ENCODE data around the gene ATP1A2. TPM values are rescaled to one million over a fixed set of nuclear protein-coding genes. Genes with fewer than 3 reads are reported as not detected.

The ATP1A2 gene
- total RNA-seq (2022; extraction: Qiagen RNA extraction; ENCODE audit: low read depth): 0.01 to 0.05 TPM (median 0.03 TPM) in 3 of 5 replicates, not detected in the others

DNA sequence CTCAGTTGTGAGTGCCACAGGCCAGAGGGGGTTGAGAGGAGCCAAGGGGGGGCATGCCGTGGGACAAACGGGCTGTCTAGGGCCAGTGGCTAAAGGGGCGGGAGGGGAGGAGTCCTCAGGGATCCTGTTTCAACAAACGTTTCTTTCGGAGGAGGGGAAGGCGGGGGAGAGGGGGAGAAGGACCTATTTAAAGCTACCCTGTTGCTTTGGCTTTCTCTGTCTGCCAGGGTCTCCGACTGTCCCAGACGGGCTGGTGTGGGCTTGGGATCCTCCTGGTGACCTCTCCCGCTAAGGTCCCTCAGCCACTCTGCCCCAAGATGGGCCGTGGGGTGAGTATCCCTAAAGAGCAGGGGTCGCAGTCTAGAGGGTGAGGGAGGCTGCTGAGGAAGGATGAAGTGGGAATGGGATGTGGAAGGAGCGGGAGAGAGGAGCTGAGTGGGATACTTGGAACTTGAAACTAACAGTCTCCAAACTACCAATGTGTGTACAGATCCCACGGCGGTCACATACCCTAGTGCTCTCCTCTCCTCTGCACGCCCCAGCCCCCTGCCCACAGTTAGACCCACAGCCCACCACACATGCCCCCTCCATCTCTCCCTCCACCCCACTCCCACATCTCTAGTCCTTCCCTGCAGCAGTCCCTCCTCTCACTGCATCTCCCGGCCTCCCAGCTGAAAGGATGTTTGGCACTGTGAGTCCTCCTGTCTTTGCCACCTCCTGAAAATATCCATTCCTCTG is at the start of gene ATP1A2:
Gene ATP1A2 (plus strand): TSS at position 215 of the 738 bp plus-strand sequence. CDS start 103 bp downstream, at position 318.

DNA sequence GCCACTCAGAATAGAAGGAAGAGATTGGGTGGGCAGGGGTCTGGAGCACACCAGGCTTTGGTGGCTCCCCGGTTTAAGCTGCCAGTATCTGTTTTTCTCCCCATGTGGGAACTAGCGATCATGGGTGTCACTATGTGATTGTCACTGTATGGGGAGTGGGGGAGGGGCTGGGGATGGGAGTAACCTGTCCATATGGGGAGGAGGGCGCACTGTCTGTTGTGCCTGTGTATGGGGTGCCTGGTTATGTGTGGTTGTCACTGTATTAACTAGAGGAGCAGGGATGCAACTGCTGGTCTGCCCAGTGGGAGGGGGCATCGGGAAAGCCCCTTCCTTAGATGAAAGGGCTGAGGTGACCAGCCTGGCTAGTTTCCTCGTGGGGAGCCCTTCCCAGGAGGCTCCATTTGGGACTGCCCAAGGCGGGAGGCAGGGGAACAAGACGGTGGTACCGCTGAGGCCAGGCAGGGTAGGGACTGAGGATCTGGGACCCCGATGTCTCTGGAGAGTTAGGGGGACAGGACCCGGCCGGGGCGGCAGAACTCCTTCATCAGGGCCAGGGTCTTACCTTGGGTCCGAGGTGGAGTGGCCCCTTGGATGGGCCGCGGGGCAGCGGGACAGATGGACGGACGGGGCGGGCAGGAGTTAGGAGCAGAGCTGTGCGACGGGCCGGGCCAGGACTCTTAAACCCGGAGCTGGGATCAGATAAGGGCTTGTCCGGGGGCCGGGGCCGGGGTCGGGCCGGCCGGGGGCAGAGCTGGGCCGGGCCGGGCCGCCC is 45.9 kb upstream of the ATP1A2 start, which contains the start of gene KCNJ10:
Gene KCNJ10 (minus strand): TSS at position 701 of the 772 bp plus-strand sequence. CDS start 27,628 bp downstream, outside the sequence.

DNA sequence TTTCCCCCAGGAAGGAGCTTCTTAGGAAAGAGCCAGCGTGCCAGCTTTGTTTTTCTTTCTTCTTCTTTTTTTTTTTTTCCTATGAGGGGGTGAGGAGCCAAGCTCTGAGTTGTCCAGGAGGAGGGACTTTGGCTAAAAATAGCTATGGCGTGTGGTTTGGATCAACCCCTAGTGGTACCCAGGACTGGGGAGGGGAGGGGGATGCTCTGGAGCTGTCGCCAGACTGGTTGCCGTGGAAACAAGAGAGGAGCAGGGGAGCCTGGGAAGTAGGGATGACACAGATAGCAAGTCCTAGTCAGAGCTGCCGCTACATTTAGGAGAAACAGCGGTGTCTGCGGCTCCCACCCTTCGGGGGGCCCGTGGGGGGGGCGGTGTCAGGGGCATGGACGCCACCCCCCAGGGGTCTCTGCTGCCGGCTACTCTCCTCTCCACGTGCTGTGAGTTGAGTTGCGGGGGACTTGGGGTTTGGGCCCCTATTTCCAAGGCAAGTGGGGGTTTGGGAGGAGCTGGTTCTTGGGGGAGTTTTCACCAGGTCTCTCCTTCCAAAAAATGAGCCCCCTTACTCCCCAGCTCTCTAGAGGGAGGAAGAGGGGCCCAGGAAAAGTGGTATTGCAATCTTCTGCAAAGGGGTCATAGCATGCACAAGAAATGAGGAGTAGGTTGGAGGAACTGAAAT is 34.2 kb upstream of the ATP1A2 start, which contains the start of gene KCNJ9:
Gene KCNJ9 (plus strand): TSS at position 278 of the 676 bp plus-strand sequence. CDS start 2,493 bp downstream, outside the sequence.

GRCh38 chr1:160097911-160098851 is 17.4 kb upstream of the ATP1A2 start, which contains the start of gene IGSF8:
Gene IGSF8, minus strand, starts transcription at chr1:160098619. Its CDS starts 147 bp downstream, at chr1:160098472.

DNA sequence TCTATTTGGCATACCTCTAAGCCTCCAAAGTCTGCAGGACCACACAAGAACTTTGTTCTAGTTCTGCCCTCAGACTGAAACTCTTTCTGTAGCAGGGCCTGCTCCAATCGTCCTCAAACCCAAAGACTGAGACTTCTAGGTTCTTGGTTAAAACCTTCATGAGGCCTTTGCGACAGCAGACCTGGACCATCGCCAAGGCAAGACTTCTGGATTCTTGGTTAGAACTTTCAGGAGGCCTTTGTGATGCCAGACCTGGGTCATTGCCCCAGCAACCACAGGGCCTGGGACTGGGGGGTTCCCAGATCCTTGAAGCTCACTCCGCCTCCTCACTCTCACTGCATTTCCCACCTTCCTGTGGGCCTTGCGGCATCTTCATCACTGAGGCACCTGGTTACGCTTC is 35.7 kb downstream of the ATP1A2 start, which contains the start of gene ATP1A4:
Gene ATP1A4 (plus strand): TSS at position 301 of the 400 bp plus-strand sequence. CDS start 438 bp downstream, outside the sequence.

DNA sequence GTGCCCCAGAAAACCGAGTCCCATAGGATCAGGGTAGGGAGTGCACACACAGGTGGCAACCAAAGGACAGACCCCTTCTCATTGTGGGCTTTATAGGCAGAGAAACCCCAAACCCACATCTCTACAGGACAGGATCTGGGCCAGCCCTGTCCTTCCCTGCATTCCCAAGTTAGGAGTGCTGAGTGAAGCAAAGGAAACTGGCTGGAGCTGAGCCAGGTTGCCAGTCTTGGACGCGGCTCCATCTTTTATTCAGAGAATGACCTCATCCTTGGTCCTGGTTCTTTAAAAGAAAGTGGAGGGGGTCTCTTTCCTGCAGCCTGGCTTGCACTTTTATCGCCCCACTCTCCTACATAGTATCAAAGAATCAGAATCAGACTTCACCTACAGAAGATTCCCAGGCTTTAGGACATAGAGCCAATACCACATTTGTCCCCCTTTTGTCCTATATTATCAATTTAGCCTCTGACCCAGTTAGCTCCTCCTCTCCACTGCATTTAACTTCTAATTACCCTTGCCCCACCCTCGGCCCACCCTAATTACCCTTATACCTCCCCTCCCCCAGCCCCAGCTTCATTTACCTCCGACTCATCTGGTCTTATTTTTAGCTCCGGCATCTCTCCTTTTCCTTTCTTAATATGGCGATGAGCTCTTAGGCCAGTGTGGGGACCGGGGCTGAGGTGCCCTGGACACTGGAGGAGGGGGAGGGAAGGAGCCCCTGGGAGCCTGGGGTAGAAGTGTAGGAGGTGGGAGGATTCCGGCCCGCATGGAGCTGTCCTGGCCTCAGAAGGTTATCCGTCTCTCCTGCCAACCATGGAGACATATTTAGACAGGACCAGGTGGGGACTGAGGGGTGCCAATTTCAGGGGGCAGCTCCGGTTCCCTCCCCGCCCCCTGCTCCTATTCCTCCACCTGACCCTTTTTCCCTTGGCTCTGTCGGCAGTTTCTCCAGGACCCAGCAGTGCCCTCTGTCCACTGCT is 74.4 kb downstream of the ATP1A2 start, which contains the start of gene CASQ1:
Gene CASQ1 (plus strand): TSS at position 927 of the 977 bp plus-strand sequence. CDS start 177 bp downstream, outside the sequence.

Other genes with a start within 250 kb of the ATP1A2 start
- 0.51 to 0.99 TPM (median 0.64 TPM) in 5 replicates for gene CFAP45, start 215.6 kb upstream of the ATP1A2 start, total RNA-seq (2022; extraction: Qiagen RNA extraction; ENCODE audit: low read depth)
- 997 to 1,080 TPM (median 1,064 TPM) in 5 replicates for gene TAGLN2, start 190.3 kb upstream of the ATP1A2 start, total RNA-seq (2022; extraction: Qiagen RNA extraction; ENCODE audit: low read depth)
- 0.22 to 0.39 TPM (median 0.27 TPM) in 5 replicates for gene IGSF9, start 170.1 kb upstream of the ATP1A2 start, total RNA-seq (2022; extraction: Qiagen RNA extraction; ENCODE audit: low read depth)
- 0.17 to 0.25 TPM (median 0.22 TPM) in 3 of 5 replicates, not detected in the others for gene SLAMF9, start 161.5 kb upstream of the ATP1A2 start, total RNA-seq (2022; extraction: Qiagen RNA extraction; ENCODE audit: low read depth)
- gene PIGM, start 83.8 kb upstream of the ATP1A2 start, total RNA-seq (2022; extraction: Qiagen RNA extraction; ENCODE audit: low read depth): 3.8 to 4.6 TPM (median 4.3 TPM) in 5 replicates
- 0.02 TPM in 1 of 5 replicates, not detected in the others for gene KCNJ10, start 45.6 kb upstream of the ATP1A2 start, total RNA-seq (2022; extraction: Qiagen RNA extraction; ENCODE audit: low read depth)
- 0.06 TPM in 1 of 5 replicates, not detected in the others for gene KCNJ9, start 34.2 kb upstream of the ATP1A2 start, total RNA-seq (2022; extraction: Qiagen RNA extraction; ENCODE audit: low read depth)
- 6.7 to 9.8 TPM (median 8.4 TPM) in 5 replicates for gene IGSF8, start 17.1 kb upstream of the ATP1A2 start, total RNA-seq (2022; extraction: Qiagen RNA extraction; ENCODE audit: low read depth)
- not detected in 5 replicates for gene ATP1A4, start 35.8 kb downstream of the ATP1A2 start, total RNA-seq (2022; extraction: Qiagen RNA extraction; ENCODE audit: low read depth)
- gene CASQ1, start 74.8 kb downstream of the ATP1A2 start, total RNA-seq (2022; extraction: Qiagen RNA extraction; ENCODE audit: low read depth): not detected in 5 replicates
- gene PEA15, start 89.6 kb downstream of the ATP1A2 start, total RNA-seq (2022; extraction: Qiagen RNA extraction; ENCODE audit: low read depth): 190 to 210 TPM (median 203 TPM) in 5 replicates
- 48.2 to 62.4 TPM (median 49.6 TPM) in 5 replicates for gene DCAF8, start 146.8 kb downstream of the ATP1A2 start, total RNA-seq (2022; extraction: Qiagen RNA extraction; ENCODE audit: low read depth)
- 19.8 to 27.0 TPM (median 25.6 TPM) in 5 replicates for gene PEX19, start 169.4 kb downstream of the ATP1A2 start, total RNA-seq (2022; extraction: Qiagen RNA extraction; ENCODE audit: low read depth)
- 74.5 to 111 TPM (median 81.8 TPM) in 5 replicates for gene COPA, start 227.5 kb downstream of the ATP1A2 start, total RNA-seq (2022; extraction: Qiagen RNA extraction; ENCODE audit: low read depth)
- gene NCSTN, start 227.6 kb downstream of the ATP1A2 start, total RNA-seq (2022; extraction: Qiagen RNA extraction; ENCODE audit: low read depth): 43.4 to 50.3 TPM (median 46.3 TPM) in 5 replicates

Data from A549 treated with CpdA at 1 μM for 4 hours (cell line).